Measurements from ENCODE around the gene SLC10A3. TPM values are rescaled to one million over a fixed set of nuclear protein-coding genes. Genes with fewer than 3 reads are reported as not detected.

Gene SLC10A3
- total RNA-seq, 1 donor from 2014 or later = 20.6 TPM

DNA sequence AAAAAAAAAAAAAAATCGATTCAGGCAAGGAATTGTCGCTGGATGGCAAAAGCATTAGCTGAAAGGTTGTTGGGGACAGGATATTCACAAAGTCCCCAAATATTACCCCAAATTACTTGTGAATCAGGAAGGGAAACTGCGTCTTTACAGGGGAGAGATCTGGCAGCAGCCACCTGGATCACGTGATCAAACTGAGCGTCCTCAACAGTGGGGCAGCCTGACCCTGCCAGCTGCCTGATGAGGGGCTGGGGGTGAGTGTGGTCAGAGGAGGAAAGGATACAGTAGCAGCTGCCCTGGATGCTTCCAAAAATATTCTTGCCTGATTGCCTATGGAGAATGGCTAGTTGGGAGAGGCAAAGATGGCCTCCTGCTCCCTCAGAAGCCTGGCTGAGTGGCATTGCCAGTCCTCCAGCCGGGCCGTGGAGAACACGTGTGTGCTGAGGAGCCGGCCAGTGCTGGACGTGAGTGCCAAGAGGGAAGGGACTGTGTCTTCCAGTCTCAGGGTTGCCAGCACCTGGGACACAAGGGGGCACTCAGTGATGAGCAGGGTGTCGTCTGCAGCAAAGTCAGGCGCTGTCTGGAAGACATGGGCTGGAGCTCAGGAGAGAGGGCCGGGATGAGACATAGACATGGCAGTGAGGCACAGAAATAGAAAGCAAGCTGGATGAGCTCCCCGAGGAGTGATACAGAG, 8.4 kb downstream of the SLC10A3 start:
- Mint-ChIP-seq H3K9me3 (ENCODE audit: unreplicated experiment) (no peaks in the 10 kb centered on the region), H3K4me1 (ENCODE audit: unreplicated experiment) (peaks cover 4% of the 10 kb centered on the region), H3K27ac (ENCODE audit: unreplicated experiment) (no peak overlapping the region), H3K27me3 (ENCODE audit: unreplicated experiment) (no peaks in the 10 kb centered on the region), H3K4me3 (ENCODE audit: unreplicated experiment) (no peak overlapping the region), H3K36me3 (ENCODE audit: unreplicated experiment) (no peaks in the 10 kb centered on the region)
- TF ChIP-seq, protein P1, sequence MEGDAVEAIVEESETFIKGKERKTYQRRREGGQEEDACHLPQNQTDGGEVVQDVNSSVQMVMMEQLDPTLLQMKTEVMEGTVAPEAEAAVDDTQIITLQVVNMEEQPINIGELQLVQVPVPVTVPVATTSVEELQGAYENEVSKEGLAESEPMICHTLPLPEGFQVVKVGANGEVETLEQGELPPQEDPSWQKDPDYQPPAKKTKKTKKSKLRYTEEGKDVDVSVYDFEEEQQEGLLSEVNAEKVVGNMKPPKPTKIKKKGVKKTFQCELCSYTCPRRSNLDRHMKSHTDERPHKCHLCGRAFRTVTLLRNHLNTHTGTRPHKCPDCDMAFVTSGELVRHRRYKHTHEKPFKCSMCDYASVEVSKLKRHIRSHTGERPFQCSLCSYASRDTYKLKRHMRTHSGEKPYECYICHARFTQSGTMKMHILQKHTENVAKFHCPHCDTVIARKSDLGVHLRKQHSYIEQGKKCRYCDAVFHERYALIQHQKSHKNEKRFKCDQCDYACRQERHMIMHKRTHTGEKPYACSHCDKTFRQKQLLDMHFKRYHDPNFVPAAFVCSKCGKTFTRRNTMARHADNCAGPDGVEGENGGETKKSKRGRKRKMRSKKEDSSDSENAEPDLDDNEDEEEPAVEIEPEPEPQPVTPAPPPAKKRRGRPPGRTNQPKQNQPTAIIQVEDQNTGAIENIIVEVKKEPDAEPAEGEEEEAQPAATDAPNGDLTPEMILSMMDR (IDR thresholded peaks at IDR 0.05) = no peak
- DNase-seq (ENCODE audit: extremely low spot score, unreplicated experiment) = no peak

DNA sequence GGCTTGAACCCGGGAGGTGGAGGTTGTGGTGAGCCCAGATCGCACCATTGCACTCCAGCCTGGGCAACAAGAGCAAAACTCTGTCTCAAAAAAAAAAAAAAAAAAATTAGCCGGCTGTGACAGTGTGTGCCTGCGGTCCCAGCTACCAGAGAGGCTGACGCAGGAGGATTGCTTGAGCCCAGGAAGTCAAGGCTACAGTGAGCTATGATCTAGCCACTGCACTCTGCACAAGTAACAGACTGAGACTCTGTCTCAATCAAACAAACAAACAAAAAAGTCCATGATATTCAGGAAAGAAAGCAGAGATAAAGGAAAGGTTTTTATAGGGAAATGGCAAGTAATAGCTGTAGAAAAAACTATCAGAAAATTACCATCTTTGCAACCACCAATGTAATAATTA, 9.2 kb downstream of the SLC10A3 start:
- H3K9me3 Mint-ChIP-seq (ENCODE audit: unreplicated experiment) = no peaks in the 10 kb centered on the region
- H3K4me3 Mint-ChIP-seq (ENCODE audit: unreplicated experiment) = no peak overlapping the region
- no peak for DNase-seq (ENCODE audit: extremely low spot score, unreplicated experiment)
- no peak overlapping the region for H3K27ac Mint-ChIP-seq (ENCODE audit: unreplicated experiment)
- no peaks in the 10 kb centered on the region for H3K36me3 Mint-ChIP-seq (ENCODE audit: unreplicated experiment)
- H3K4me1 Mint-ChIP-seq (ENCODE audit: unreplicated experiment) = peaks cover 2% of the 10 kb centered on the region
- TF ChIP-seq, protein P1 (IDR thresholded peaks at IDR 0.05) = no peak
- H3K27me3 Mint-ChIP-seq (ENCODE audit: unreplicated experiment) = no peaks in the 10 kb centered on the region

DNA sequence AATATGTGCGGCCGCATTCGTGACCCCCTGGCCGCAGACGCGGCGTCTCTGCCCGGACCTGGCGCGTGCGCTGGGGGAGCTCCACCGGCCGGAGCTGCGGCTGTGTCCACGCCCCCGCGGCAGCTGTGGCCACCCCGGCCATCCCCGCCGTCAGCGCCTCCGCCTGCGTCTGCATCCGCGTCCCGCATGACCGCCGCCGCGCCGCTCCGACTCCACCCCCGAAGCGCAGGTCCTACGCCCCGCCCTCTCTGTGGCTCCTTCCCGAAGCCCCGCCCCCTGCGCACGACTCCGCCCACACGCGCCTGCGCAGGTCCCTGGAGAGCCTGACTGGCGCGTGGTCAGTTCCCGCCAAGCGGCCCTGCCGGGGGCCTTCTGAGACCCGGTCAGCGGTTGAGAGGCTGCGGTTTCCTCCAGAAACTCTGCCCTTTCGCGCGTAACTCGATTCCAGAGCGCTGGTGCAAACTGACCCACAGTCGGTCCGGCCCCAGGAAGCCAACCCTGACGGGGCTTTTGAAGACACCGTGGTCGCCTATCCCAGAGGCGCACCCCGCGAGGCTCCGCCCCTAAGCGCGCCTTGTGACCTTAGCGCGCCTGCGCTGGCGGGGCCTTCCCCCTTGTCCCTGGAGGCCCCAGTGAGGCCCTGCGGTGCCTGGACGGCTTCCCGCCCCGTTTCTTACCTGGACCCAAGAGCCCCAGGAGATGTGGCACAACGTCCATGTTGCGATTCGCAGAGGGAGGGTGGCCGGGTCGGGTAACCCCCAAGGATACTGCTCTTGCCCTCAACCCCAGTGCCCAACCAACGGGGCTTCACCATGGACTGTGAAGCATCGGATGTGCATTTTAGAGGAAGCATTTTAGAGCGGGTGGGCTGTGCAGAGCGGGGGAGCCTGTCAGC, 11.5 kb downstream of the SLC10A3 start, which contains the start of gene LAGE3:
Gene LAGE3 (minus strand): TSS at position 554 of the 895 bp plus-strand sequence. CDS start 366 bp downstream, at position 188.
- peak; percentile 97 for DNase-seq (ENCODE audit: extremely low spot score, unreplicated experiment)
- Mint-ChIP-seq H3K27me3 (ENCODE audit: unreplicated experiment) (no peaks in the 10 kb centered on the region), H3K36me3 (ENCODE audit: unreplicated experiment) (peaks cover under 1% of the 10 kb centered on the region), H3K9me3 (ENCODE audit: unreplicated experiment) (no peaks in the 10 kb centered on the region), H3K4me3 (ENCODE audit: unreplicated experiment) (peak within 1 kb of the TSS; percentile 76), H3K4me1 (ENCODE audit: unreplicated experiment) (peaks cover 2% of the 10 kb centered on the region), H3K27ac (ENCODE audit: unreplicated experiment) (peak within 1 kb of the TSS; percentile 62)
- TF ChIP-seq, protein P1 (IDR thresholded peaks at IDR 0.05) = no peak

DNA sequence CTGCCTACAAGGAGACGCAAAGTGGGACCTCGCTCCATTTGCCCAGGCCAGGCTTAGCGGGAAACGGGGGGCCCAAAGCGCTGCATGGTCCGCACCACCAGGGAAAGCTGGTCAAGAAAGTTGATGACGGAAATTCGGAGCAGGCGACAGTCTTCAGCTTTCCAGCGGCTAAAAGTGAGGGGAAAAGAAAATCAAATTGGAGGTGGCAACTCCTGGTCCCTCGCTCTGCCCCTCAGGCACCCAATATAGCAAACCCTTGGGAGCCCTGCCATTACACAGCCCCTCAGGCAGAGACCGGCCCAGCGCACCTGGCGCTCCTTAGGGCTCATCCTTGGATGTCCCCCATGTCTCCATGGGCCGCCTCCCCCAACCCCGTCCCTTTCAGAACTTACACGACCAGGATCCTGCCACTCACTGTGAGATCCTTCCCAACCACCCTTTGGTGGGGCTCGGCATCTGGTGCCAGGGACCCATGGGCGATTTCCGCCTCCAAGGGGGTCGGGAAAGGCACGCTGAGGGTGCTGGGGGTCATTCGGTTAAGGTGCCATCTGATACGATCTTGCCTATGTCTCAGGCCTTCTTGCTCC, 12.4 kb downstream of the SLC10A3 start:
- DNase-seq (ENCODE audit: extremely low spot score, unreplicated experiment) = peak; percentile 83
- Mint-ChIP-seq H3K27ac (ENCODE audit: unreplicated experiment) (peak overlapping the region; percentile 62), H3K9me3 (ENCODE audit: unreplicated experiment) (no peaks in the 10 kb centered on the region), H3K4me3 (ENCODE audit: unreplicated experiment) (peak overlapping the region; percentile 76), H3K27me3 (ENCODE audit: unreplicated experiment) (no peaks in the 10 kb centered on the region), H3K4me1 (ENCODE audit: unreplicated experiment) (peaks cover 2% of the 10 kb centered on the region), H3K36me3 (ENCODE audit: unreplicated experiment) (peaks cover 6% of the 10 kb centered on the region)
- TF ChIP-seq, protein P1 (IDR thresholded peaks at IDR 0.05) = no peak

Data from osteocyte (in vitro differentiated cells).